ENCODE data around the gene ATF6. TPM values are rescaled to one million over a fixed set of nuclear protein-coding genes. Genes with fewer than 3 reads are reported as not detected.

The ATF6 gene
- total and polyA plus RNA-seq, 2 of the 4 experiments (the other 2 are of a cell fraction) = 12.2 to 17.6 TPM

DNA sequence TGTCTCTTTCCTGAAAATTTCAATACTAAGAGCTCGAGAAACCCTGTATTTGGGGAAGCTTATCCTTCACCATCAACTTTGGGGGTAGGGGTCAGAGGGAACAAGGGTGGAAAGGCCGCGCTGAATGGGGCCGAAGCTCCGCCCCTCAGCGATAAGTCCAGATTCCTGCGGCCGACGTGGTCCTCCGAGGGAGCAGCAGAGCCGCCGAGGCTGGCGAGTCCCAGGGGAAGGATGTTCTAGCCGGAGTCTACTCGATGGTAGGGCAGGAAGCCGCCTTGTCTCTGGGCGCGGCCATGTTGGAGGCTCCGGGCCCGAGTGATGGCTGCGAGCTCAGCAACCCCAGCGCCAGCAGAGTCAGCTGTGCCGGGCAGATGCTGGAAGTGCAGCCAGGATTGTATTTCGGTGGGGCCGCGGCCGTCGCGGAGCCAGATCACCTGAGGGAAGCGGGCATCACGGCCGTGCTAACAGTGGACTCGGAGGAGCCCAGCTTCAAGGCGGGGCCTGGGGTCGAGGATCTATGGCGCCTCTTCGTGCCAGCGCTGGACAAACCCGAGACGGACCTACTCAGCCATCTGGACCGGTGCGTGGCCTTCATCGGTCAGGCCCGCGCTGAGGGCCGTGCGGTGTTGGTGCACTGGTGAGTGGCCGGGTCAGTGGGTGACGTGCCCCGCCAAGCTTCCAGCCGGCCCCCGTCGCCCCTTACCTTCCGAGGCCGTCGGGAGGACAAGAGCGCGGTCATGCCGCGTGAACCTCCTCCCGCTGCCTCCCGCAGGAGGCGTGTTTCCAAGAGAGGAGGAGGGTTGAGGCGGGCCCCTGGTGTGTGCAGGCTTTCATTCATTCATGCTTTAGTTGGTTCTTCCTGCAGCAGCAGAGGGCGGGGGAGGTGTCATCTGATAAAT, 16.4 kb upstream of the ATF6 start, which contains the start of gene DUSP12:
Gene DUSP12, plus strand, starts transcription at position 278 of the 899 bp plus-strand sequence. Its CDS starts 16 bp downstream, at position 294.
- H3K36me3 ChIP-seq (ENCODE audit: control insufficient read depth, insufficient read depth, low read length) = peaks cover 11% of the 10 kb centered on the region
- no peaks in the 10 kb centered on the region for H3K9me1 ChIP-seq (ENCODE audit: insufficient read depth, low read length)
- H3K14ac ChIP-seq (replicated peaks; ENCODE audit: low read depth, low read length) = peak within 1 kb of the TSS; percentile 95
- H3K56ac ChIP-seq (ENCODE audit: extremely low read depth, insufficient read depth, low read length) = peak within 1 kb of the TSS; percentile 83
- H4K5ac ChIP-seq (ENCODE audit: low read depth, low read length) = peak within 1 kb of the TSS; percentile 86
- no peaks in the 10 kb centered on the region for H3K9me3 ChIP-seq (ENCODE audit: control insufficient read depth, insufficient read depth, low read length)
- peak within 1 kb of the TSS; percentile 97 for H3K27ac ChIP-seq (ENCODE audit: insufficient read depth, low read length)
- ChIA-PET POLR2A (ENCODE audit: unreplicated experiment) (no interaction called here), CTCF (interaction anchor here (0.6 to 1.2 kb wide), 7 partner anchors 12 to 947 kb away, joined by 3 to 8 read pairs (median 3); no protein-coding TSS in a partner anchor)
- WGBS, 2 experiments (ENCODE audit: extremely low coverage in 2 of 2, insufficient read length in 1 of 2) = 0% methylated on average over 31 of the region's 65 CpGs; no CpG with 5 or more reads in 1 of the 2 experiments
- no peaks in the 10 kb centered on the region for H3K4me1 ChIP-seq (ENCODE audit: control insufficient read depth, insufficient read depth, low read length)
- ATAC-seq (ENCODE audit: low read depth) = peak; percentile 98
- peak within 1 kb of the TSS; percentile 80 for H3K4me2 ChIP-seq (ENCODE audit: low read depth, low read length)
- peak within 1 kb of the TSS; percentile 79; the same call in 1 of the 2 replicates for H3K18ac ChIP-seq (ENCODE audit: low read depth, low read length)
- peaks cover 11% of the 10 kb centered on the region for H4K20me1 ChIP-seq (ENCODE audit: insufficient read depth, low read length)
- peak within 1 kb of the TSS; percentile 78 for H4K91ac ChIP-seq (ENCODE audit: insufficient read depth, low read depth, low read length)
- peak within 1 kb of the TSS; percentile 68 for H2AK9ac ChIP-seq (replicated peaks; ENCODE audit: low read depth, low read length, poor library complexity)
- peak within 1 kb of the TSS; percentile 97 for H2AFZ ChIP-seq (replicated peaks; ENCODE audit: low read length, poor library complexity)
- peak within 1 kb of the TSS; percentile 95 for H3K23ac ChIP-seq (ENCODE audit: low read depth, low read length)
- H3K79me1 ChIP-seq (ENCODE audit: low read depth in 1 of 2, low read length in 2 of 2) = peaks cover 18 to 26% of the 10 kb centered on the region in 2 experiments
- H2BK20ac ChIP-seq (ENCODE audit: low read depth, low read length) = no peak within 1 kb of the TSS
- no TSS peak for BruUV-seq (replicated peaks)
- peak within 1 kb of the TSS; percentile 91 for H3K4me3 ChIP-seq (ENCODE audit: insufficient read depth, low read depth, low read length)
- H2AK5ac ChIP-seq (ENCODE audit: low read depth, low read length) = peak within 1 kb of the TSS; percentile 76
- intact Hi-C loops (cut with micrococcal nuclease) (no loop called here), in situ Hi-C loops (cut with MboI; ENCODE audit: low sequenced_read_pairs) (loop anchor here (10.0 to 25.0 kb wide), 3 partner anchors 112 to 535 kb away; partner anchors contain the start of genes FCER1G and FCGR3B), dilution Hi-C loops (cut with HindIII; ENCODE audit: low sequenced_read_pairs, unreplicated experiment) (no loop called here)
- H2BK15ac ChIP-seq (ENCODE audit: low read depth, low read length) = no peak within 1 kb of the TSS
- H3K9ac ChIP-seq (ENCODE audit: low read depth, low read length) = peak within 1 kb of the TSS; percentile 96
- H3K27me3 ChIP-seq (ENCODE audit: control insufficient read depth, insufficient read depth, low read length) = no peaks in the 10 kb centered on the region
- DNase-seq = peak; percentile 96
- peak within 1 kb of the TSS; percentile 71 for H2BK120ac ChIP-seq (ENCODE audit: low read depth, low read length)
- H2BK5ac ChIP-seq (ENCODE audit: low read depth, low read length, poor library complexity, severe bottlenecking) = peak within 1 kb of the TSS; percentile 94
- peak within 1 kb of the TSS; percentile 97 for H3K4ac ChIP-seq (ENCODE audit: low read depth, low read length)
- peak within 1 kb of the TSS; percentile 84 to 96 for H4K8ac ChIP-seq (ENCODE audit: low read depth in 2 of 2, low read length in 2 of 2)
- TF ChIP-seq POLR2A (IDR thresholded peaks at IDR 0.05; ENCODE audit: low read depth, low read length) (peak; percentile 79), CEBPB (IDR thresholded peaks at IDR 0.05; ENCODE audit: low read depth, low read length) (no peak), RFX5 (IDR thresholded peaks at IDR 0.05; ENCODE audit: low read depth, low read length) (no peak), NFE2L2 (IDR thresholded peaks at IDR 0.05; ENCODE audit: low read depth, low read length) (no peak), MXI1 (IDR thresholded peaks at IDR 0.05; ENCODE audit: borderline replicate concordance, low read depth, low read length) (peak; percentile 65), MAFK (IDR thresholded peaks at IDR 0.05; ENCODE audit: low read depth, low read length) (no peak), RAD21 (IDR thresholded peaks at IDR 0.05; ENCODE audit: low read length) (no peak), FOS (IDR thresholded peaks at IDR 0.05; ENCODE audit: low read depth, low read length) (no peak), SMC3 (IDR thresholded peaks at IDR 0.05; ENCODE audit: low read depth, low read length) (no peak), RCOR1 (IDR thresholded peaks at IDR 0.05; ENCODE audit: insufficient replicate concordance, low read length) (peak; percentile 68), CHD1 (IDR thresholded peaks at IDR 0.05; ENCODE audit: low read depth, low read length) (no peak), MAZ (IDR thresholded peaks at IDR 0.05; ENCODE audit: borderline replicate concordance, low read depth, low read length) (peak; percentile 61; the same call in 1 of the 2 replicates), BHLHE40 (IDR thresholded peaks at IDR 0.05; ENCODE audit: low read depth, low read length) (no peak)
- TF ChIP-seq, protein P1, sequence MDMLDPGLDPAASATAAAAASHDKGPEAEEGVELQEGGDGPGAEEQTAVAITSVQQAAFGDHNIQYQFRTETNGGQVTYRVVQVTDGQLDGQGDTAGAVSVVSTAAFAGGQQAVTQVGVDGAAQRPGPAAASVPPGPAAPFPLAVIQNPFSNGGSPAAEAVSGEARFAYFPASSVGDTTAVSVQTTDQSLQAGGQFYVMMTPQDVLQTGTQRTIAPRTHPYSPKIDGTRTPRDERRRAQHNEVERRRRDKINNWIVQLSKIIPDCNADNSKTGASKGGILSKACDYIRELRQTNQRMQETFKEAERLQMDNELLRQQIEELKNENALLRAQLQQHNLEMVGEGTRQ (IDR thresholded peaks at IDR 0.05; ENCODE audit: low read depth, low read length) = no peak; the same call in 1 of the 2 replicates
- TF ChIP-seq, protein P2, sequence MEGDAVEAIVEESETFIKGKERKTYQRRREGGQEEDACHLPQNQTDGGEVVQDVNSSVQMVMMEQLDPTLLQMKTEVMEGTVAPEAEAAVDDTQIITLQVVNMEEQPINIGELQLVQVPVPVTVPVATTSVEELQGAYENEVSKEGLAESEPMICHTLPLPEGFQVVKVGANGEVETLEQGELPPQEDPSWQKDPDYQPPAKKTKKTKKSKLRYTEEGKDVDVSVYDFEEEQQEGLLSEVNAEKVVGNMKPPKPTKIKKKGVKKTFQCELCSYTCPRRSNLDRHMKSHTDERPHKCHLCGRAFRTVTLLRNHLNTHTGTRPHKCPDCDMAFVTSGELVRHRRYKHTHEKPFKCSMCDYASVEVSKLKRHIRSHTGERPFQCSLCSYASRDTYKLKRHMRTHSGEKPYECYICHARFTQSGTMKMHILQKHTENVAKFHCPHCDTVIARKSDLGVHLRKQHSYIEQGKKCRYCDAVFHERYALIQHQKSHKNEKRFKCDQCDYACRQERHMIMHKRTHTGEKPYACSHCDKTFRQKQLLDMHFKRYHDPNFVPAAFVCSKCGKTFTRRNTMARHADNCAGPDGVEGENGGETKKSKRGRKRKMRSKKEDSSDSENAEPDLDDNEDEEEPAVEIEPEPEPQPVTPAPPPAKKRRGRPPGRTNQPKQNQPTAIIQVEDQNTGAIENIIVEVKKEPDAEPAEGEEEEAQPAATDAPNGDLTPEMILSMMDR (conservative IDR thresholded peaks at IDR 0.05; ENCODE audit: low read depth, low read length) = 0 out of 2 replicates have a peak, but pooled peaks have one; percentile 32
